GM12892 (cell line): Measurements from ENCODE around the gene PARD3.
A peak's percentile ranks its signal among the peaks of the same experiment; 100 is the strongest.
"Not testable (repeated sequence)": the region's sequence is repeated elsewhere in the genome, so short reads cannot be mapped to it uniquely, and the experiment has no call there.

Experiments used
- DNase-seq: peaks from one replicate; pipeline ENCODE4 v3.0.0; 2011; ENCODE audit not compliant: insufficient read length
- FAIRE-seq: peaks from 2 replicates; lab custom pipeline; 2011; peaks lifted over from hg19 to GRCh38; lab: Jason Lieb, UNC
- POLR2A ChIP-seq: IDR thresholded peaks from 2 replicates; pipeline ENCODE4 v1.6.1; 2011; ENCODE audit warnings: low read depth, low read length, control low read depth
- POLR2AphosphoS5 ChIP-seq: IDR thresholded peaks from 2 replicates; pipeline ENCODE4 v1.6.1; 2011; ENCODE audit warnings: low read depth, low read length, control low read depth
- TAF1 ChIP-seq: IDR thresholded peaks from 2 replicates; pipeline ENCODE4 v1.6.1; 2011; ENCODE audit warnings: low read depth, mild to moderate bottlenecking, control low read depth, low read length, borderline replicate concordance

The PARD3 gene

DNA sequence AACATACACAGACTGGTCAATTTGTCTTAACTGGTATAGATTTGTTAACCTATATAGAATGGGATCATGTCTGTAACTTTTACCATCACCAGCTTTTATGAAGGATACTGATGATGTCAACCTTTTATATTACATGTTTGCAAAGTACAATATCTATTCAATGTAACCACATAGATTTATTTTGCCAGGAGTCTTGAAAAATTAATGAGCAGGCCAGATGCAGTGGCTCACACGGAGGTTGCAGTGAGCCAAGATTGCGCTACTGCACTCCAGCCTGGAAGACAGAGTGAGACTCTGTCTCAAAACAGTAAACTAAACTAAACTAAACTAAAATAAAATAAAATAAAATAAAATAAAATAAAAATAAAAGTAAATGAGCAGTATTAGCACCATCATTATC lies 30.0 kb upstream of the PARD3 start:
- TF ChIP-seq TAF1 (no peak), POLR2A (no peak), POLR2AphosphoS5 (no peak)
- no peak for FAIRE-seq
- no peak for DNase-seq

DNA sequence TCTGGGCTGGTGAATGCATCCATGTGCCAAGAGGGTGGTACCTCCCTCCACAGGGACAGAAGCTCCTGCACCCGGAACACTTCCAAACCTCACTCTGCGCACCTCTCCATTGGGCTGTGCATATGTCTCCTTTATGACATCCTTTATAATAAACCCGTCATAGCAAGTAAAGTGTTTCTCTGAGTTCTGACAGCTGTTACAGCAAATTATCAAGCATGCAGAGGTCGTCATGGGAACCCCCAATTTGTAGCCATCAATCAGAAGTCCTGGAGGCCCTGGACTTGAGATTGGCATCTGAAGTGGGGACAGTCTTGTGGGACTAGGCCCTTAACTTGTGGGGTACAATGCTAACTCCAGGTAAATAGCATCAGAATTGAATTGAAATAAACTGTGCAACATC lies 29.4 kb upstream of the PARD3 start:
- no peak for DNase-seq
- TF ChIP-seq POLR2A: no peak
- no peak for TF ChIP-seq TAF1
- no peak for TF ChIP-seq POLR2AphosphoS5
- no peak for FAIRE-seq

DNA sequence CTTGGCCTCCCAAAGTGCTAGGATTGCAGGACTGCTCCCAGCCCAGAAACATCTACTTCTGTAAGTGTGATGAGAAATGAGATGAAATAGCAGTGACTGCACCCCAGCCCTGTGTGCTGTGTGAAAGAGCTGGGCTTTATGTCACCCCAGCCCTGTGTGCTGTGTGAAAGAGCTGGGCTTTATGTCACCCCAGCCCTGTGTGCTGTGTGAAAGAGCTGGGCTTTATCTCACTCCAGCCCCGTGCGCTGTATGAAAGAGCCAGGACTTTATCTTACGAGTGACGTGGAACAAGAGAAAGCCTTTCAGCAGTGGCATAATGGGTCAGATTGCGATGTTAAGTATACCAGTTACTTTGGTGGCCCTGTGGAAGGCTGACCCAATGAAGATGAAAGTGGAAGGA lies 28.4 kb upstream of the PARD3 start:
- not testable (repeated sequence) for FAIRE-seq, DNase-seq

DNA sequence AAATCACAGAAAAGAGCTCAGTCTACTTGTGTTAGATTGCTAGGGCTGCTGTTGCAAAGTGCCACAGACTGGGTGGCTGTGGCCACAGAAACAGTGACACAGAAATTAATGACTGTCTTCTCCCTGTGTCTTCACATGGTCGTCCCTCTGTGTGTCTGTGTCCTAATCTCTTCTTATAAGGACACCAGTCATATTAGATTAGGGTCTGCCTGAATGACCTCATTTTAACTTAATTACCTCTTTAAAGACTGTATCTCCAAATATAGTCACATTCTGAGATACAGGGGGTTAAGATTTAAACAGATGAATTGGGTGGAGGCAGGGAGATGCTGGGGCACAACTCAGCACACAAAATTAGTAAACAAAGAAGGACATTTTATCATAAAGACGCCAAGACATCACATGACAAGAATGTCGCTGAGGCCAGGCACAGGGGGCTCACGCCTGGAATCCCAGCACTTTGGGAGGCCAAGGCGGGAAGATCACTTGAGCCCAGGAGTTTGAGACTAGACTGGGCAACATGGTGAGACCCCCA lies 23.3 kb upstream of the PARD3 start:
- no peak for TF ChIP-seq POLR2A
- no peak for TF ChIP-seq POLR2AphosphoS5
- DNase-seq: no peak
- no peak for FAIRE-seq

DNA sequence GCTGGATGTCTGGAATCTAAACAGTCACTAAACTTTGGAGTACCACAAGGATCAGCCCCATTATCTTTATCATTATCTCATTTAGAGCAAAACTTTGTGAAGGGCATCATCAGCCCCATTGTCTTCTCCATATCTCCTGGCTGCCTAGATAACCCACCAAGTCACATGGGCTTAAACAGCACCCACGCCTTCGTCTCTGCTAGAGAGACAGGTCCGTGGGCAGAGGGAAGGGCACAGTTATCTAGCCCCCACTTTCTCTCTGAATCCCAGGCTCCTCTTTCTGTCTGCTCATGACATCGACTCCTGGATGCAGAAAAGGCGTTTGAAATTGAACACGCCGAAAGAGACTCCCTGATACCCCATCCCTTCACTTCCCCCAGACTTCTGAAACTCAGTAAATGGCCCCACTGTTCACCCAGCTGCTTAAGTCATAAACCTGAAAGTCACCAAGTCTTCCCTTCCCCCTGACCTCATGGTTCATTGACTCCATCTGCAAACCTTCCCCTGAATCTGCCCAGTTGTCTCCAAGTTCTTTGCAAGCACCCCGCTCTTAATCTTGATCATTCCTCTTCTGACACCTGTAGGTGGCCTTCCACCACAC lies 20.9 kb upstream of the PARD3 start:
- DNase-seq (peak; percentile 25), FAIRE-seq (peak; percentile 64)
- no peak for TF ChIP-seq POLR2AphosphoS5
- TF ChIP-seq TAF1: no peak
- TF ChIP-seq POLR2A: no peak

DNA sequence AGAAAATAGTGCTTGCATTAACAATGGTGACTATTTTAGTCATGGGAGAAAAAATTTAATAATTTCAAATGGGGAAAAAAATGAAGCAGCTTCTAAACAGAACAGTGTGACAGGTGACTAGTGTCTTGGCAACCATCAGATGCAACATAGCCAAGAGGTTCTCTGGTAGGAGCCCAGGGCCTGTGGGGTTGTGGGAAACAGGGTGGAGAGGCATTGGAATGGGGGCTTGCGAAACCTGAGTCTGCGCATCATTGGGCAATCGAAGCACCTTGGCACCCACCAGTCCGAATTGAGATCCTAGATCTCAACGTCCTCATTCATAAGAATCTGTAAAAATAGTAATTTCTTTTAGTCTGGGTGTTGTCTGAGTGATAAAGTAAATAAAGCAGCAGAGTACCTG lies 19.2 kb upstream of the PARD3 start:
- TF ChIP-seq TAF1 (no peak), POLR2AphosphoS5 (no peak), POLR2A (no peak)
- DNase-seq (no peak), FAIRE-seq (no peak)

DNA sequence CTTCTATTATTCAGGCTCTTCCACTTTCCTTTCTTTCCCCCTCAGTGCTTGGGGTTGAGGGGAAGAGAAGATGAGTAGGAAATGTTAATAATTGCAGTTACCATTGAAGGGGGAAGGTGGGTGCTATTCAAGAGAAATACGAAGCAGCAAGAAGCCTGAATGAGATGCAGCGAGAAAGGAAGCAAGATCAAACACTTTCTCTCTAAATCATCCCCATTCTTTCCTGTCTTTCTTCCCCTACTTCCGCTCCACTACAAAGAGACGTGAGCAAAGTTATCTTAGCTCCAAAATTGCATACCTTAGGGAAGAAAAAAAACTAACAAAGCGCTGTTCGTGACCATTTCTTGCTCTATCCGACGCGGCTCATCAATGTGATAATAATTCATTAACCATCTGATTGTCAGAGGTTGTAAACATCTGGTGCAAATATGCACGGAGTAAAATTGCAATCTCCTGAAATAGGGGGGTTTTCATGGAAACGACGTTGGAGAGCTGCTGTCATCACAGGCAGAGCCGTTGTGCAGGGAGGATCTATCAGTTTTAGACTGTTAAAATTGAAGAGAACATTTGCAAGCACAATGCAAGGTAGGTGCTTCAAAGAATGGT lies 15.2 kb upstream of the PARD3 start:
- TF ChIP-seq TAF1 (no peak), POLR2AphosphoS5 (no peak), POLR2A (no peak)
- no peak for FAIRE-seq
- no peak for DNase-seq

DNA sequence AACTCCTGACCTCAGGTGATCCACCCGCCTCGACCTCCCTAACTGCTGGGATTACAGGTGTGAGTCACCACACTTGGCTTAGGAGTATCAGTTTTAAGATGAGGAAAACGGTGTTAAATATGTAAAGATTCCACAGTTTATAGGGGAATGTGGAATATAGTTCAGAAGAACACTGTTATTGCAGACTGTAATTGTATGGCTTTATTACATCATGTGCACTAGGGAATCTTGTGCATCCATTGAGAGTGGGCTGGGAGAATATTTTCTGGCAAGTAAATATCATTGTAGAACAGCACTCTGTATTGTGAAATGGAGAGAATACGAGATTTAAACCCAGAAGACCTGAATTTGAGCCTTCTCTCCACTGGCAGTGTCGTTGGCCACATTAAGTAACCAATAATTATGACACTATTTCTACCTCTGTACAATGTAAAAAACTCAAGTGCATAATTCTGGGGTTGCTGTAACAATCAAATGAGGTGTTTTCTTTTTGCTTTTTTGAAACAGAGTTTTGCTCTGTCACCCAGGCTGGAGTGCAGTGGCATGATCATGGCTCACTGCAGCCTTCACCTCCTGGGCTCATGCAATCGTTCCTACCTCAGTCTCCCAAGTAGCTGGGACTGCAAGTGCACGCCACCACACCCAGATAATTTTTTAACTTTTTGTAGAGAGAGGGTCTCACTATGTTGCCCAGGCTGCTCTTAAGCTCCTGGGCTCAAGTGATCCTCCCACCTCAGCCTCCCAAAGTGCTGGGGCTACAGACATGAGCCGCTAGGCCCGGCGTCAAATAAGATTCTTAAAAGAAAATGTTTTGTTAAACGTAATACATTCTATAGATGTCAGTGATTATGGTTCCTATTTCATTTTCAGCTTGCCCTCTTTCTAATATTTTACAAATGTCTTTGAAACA lies 12.0 kb upstream of the PARD3 start:
- FAIRE-seq: no peak
- DNase-seq: no peak
- no peak for TF ChIP-seq TAF1

DNA sequence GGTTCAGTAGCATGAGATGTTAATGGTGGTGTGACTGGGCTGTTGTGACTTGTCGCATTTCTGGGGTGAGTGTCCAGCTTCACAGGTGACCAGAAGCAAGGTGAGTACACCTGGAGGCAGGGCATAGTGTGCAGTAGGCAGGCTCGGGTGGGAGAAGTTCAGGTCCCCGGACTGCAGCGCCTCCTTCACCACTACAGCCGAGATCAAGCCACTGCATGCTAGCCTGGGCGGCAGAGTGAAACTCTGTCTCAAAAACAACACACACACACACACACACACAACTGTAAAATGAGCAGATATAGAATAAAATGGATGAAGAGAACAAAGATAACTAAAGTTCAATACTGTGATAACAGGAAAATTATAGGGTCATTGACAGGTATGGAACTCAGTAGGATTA lies 11.1 kb upstream of the PARD3 start:
- no peak for DNase-seq
- TF ChIP-seq TAF1 (no peak), POLR2A (no peak), POLR2AphosphoS5 (no peak)
- no peak for FAIRE-seq

DNA sequence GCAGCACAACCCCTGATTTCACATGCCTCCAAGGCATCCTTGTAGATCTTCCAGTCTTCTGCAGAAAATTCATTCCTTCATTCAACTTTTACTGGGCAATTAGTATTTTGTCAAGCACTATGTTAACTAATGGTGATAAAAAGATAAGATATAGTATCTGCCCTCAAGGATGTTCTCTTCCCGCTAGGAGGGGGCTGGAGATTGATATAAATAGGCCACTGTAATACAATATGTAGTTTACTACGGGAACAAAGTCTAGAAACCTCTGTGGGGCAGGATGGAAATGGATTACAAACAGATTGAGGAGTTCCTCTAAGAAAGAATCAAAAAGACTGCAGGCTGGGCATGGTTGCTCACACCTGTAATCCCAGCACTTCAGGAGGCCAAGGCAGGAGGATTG lies 10.3 kb upstream of the PARD3 start:
- TF ChIP-seq POLR2A (no peak), TAF1 (no peak), POLR2AphosphoS5 (no peak)
- FAIRE-seq: no peak
- no peak for DNase-seq

DNA sequence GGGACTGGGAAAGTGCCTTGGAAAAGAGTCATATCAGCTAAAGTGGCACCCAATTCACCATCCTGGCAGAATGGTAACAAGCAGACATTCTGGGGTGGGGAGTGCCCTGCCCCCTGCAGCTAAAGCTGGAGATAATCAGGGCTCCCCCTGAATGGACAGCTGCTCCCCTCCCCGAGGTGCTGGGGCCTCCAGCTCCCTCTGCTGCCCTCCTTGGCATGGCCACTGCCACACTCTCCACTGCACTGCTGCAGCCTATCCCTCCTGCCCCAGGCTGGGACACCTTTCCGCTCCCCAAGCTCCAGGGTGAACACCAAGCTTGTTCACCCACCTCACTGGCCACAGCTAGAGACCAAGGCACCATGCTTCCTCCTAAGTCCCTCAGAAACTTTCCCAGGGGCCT lies 9.8 kb upstream of the PARD3 start:
- FAIRE-seq (no peak), DNase-seq (no peak)
- TF ChIP-seq POLR2A (no peak), TAF1 (no peak), POLR2AphosphoS5 (no peak)

DNA sequence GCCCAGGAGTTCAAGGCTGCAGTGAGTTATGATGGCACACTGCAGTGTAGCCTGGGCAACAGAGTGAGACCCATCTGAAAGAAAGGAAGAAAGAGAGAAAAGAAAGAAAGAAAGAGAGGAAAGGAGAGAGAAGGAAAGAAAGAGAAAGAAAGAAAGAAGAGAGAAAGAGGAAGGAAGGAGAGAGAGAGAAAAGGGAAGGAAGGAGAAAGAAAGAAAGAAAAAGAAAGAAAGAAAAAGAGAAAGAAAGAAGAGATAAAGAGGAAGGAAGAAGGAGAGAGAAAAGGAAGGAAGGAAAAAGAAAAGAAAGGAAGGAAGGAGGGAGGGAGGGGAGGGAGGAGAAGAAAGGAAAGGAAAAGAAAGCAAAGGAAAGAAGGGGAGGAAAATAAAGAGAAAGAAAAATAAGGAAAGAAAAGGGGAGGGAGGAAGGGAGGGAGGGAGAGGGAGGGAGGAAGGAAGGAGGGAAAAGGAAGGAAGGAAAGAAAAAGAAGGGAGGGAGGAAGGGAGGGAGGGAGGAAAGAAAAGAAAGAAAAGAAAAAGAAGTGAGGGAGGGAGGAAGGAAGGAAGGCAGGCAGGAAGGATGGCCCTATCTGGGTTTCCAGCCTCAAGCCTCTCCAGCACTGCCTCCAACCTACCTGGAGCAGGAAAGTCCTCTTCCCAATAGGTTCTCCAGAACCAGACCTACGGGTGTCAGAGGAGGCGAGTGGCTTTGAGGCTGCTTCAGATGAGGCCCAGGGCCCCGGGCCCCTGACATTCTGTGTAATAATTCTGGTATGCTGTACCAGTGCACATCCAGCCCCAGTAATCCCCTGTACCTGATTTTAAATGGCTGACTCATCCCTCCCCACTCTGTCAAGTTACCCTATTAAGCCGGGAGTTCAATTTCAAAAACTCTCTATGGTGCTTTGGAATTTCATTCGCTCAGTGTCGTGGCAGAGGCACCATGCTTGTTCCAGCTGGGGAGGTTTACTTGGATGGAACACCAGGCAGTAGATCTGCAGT lies 6.8 kb upstream of the PARD3 start:
- TF ChIP-seq POLR2A (no peak), TAF1 (no peak), POLR2AphosphoS5 (no peak)
- DNase-seq: no peak
- no peak for FAIRE-seq
